EL (cell line): ENCODE measurements around the gene ZNF107.
"Not testable (repeated sequence)": the region's sequence is repeated elsewhere in the genome, so short reads cannot be mapped to it uniquely, and the experiment has no call there.

ENCODE experiments used
- DNase-seq: peaks from one replicate; pipeline ENCODE4 v3.0.0-alpha.2; 2016

The ZNF107 gene

GRCh38 chr7:64651203-64651602 lies 14.7 kb upstream of the ZNF107 start:
- no peak for DNase-seq

GRCh38 chr7:64651632-64652165 lies 14.2 kb upstream of the ZNF107 start:
- no peak for DNase-seq

GRCh38 chr7:64653721-64654401 lies 12.1 kb upstream of the ZNF107 start:
- no peak for DNase-seq

GRCh38 chr7:64654796-64655548 lies 11.0 kb upstream of the ZNF107 start:
- DNase-seq, result no peak

GRCh38 chr7:64655811-64656210 lies 10.1 kb upstream of the ZNF107 start:
- DNase-seq, result no peak

- no peak for DNase-seq
Measured at GRCh38 chr7:64656489-64656888, 9.4 kb upstream of the ZNF107 start.

- DNase-seq, result not testable (repeated sequence)
Measured at GRCh38 chr7:64662091-64662490, 3.8 kb upstream of the ZNF107 start.

- no peak for DNase-seq
Measured at GRCh38 chr7:64666663-64667050, 724 bp downstream of the ZNF107 start.

GRCh38 chr7:64667311-64667710 lies 1.4 kb downstream of the ZNF107 start:
- no peak for DNase-seq

- DNase-seq, result no peak
Measured at GRCh38 chr7:64672414-64672813, 6.5 kb downstream of the ZNF107 start.

- DNase-seq, result no peak
Measured at GRCh38 chr7:64685091-64685490, 19.2 kb downstream of the ZNF107 start.

GRCh38 chr7:64685741-64686140 lies 19.8 kb downstream of the ZNF107 start:
- DNase-seq, result no peak

- no peak for DNase-seq
Measured at GRCh38 chr7:64686493-64687184, 20.7 kb downstream of the ZNF107 start.

GRCh38 chr7:64687249-64687648 lies 21.3 kb downstream of the ZNF107 start:
- DNase-seq, result no peak

GRCh38 chr7:64688988-64689387 lies 23.1 kb downstream of the ZNF107 start:
- no peak for DNase-seq

- DNase-seq, result no peak
Measured at GRCh38 chr7:64691831-64692230, 25.9 kb downstream of the ZNF107 start.

- not testable (repeated sequence) for DNase-seq
Measured at GRCh38 chr7:64697863-64698262, 31.9 kb downstream of the ZNF107 start.

GRCh38 chr7:64706625-64707292 lies 40.8 kb downstream of the ZNF107 start:
- DNase-seq, result no peak

- not testable (repeated sequence) for DNase-seq
Measured at GRCh38 chr7:64717896-64718295, 52.0 kb downstream of the ZNF107 start.

GRCh38 chr7:64729089-64729848 lies 63.3 kb downstream of the ZNF107 start:
- DNase-seq, result no peak

- DNase-seq, result no peak
Measured at GRCh38 chr7:64733550-64734240, 67.8 kb downstream of the ZNF107 start.

- DNase-seq, result no peak
Measured at GRCh38 chr7:64736575-64736974, 70.6 kb downstream of the ZNF107 start.
